Suprapubic skin (tissue), 4 donors: ENCODE results near the gene SPNS3. TPM values are rescaled to one million over a fixed set of nuclear protein-coding genes. Genes with fewer than 3 reads are reported as not detected.

Experiments used
- DNase-seq, 2 donors: peaks; one replicate each; pipeline ENCODE4 v3.0.0-alpha.2; 2019; ENCODE audit warnings: low spot score in 2 of 2
- H3K27ac ChIP-seq: fragments of 200-600 bp; sonication (generic); one replicate; pipeline ENCODE4 v1.5.1; 2019
- H3K27me3 ChIP-seq: fragments of 200-600 bp; sonication (generic); one replicate; pipeline ENCODE4 v1.5.1; 2019
- H3K36me3 ChIP-seq: fragments of 200-600 bp; sonication (generic); one replicate; pipeline ENCODE4 v1.5.1; 2019
- H3K4me1 ChIP-seq: fragments of 200-600 bp; sonication (generic); one replicate; pipeline ENCODE4 v1.5.1; 2019
- H3K4me3 ChIP-seq: fragments of 200-600 bp; sonication (generic); one replicate; pipeline ENCODE4 v1.5.1; 2019; ENCODE audit warnings: mild to moderate bottlenecking
- H3K9me3 ChIP-seq: fragments of 200-600 bp; sonication (generic); one replicate; pipeline ENCODE4 v1.5.1; 2019
- EP300 ChIP-seq: sonication (generic); formaldehyde crosslinking; IDR thresholded peaks from one replicate; pipeline ENCODE4 v1.6.1; 2017; ENCODE audit warnings: antibody characterized with exemption
- POLR2A ChIP-seq, 2 donors: fragments of 450-650 bp; IDR thresholded peaks; one replicate each; pipeline ENCODE4 v1.6.1; 2017; ENCODE audit warnings: antibody characterized with exemption in 2 of 2, mild to moderate bottlenecking in 2 of 2, moderate library complexity in 2 of 2
- POLR2AphosphoS5 ChIP-seq, 3 donors: sonication (generic); formaldehyde crosslinking; IDR thresholded peaks; one replicate each; pipeline ENCODE4 v1.6.1; 2017; ENCODE audit warnings: antibody characterized with exemption in 3 of 3
- WGBS: methylation state at CpG from one replicate; pipeline ENCODE4 v1.1.5; 2018; 5-methylcytosine and 5-hydroxymethylcytosine counted together
- total RNA-seq, 4 donors: library from RNA; depleted of rRNA; stranded (reverse); fragments of >200 nt; gene quantifications; one replicate each; pipeline ENCODE4 v1.1.0, GENCODE V29; 2016
- TF ChIP-seq, protein P1 (sequence below), 2 donors: fragments of 200-600 bp in 1 of 2; fragments of 450-650 bp in 1 of 2; sonication (generic) in 1 of 2; IDR thresholded peaks; one replicate each; pipeline ENCODE4 v1.5.1; 2016 to 2019; ENCODE audit warnings: antibody characterized with exemption in 2 of 2, mild to moderate bottlenecking in 1 of 2, moderate library complexity in 1 of 2

Gene SPNS3
- total RNA-seq, 4 donors from 2014 or later = 0.72 TPM; not detected in 3

DNA sequence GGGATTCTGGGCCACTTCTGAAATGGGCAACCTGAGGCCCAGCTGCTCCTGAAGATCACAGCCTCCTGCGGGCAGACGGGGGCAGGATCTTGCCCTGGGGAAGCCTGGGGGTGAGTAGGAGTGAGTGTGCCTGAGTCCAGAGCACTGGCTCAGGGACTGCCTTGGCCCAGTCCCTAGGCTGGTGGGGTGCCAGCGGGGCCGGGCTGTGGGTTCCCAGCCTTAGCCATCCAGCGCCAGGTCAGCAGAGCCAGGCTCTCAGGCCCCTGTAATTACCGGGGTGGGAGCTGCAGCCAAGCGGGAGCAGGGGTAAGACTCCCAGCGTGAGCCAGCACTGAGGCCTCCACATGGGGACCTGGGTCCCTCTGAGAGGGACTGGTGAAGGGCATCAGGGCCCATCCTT is 73.2 kb downstream of the SPNS3 start:
- H3K36me3 ChIP-seq = no peaks in the 10 kb centered on the region
- no peaks in the 10 kb centered on the region for H3K9me3 ChIP-seq
- 88% methylated on average over 3 of the region's 8 CpGs for WGBS
- TF ChIP-seq, protein P1, sequence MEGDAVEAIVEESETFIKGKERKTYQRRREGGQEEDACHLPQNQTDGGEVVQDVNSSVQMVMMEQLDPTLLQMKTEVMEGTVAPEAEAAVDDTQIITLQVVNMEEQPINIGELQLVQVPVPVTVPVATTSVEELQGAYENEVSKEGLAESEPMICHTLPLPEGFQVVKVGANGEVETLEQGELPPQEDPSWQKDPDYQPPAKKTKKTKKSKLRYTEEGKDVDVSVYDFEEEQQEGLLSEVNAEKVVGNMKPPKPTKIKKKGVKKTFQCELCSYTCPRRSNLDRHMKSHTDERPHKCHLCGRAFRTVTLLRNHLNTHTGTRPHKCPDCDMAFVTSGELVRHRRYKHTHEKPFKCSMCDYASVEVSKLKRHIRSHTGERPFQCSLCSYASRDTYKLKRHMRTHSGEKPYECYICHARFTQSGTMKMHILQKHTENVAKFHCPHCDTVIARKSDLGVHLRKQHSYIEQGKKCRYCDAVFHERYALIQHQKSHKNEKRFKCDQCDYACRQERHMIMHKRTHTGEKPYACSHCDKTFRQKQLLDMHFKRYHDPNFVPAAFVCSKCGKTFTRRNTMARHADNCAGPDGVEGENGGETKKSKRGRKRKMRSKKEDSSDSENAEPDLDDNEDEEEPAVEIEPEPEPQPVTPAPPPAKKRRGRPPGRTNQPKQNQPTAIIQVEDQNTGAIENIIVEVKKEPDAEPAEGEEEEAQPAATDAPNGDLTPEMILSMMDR (IDR thresholded peaks at IDR 0.05) = no peak
- TF ChIP-seq EP300 (no peak), POLR2A (IDR thresholded peaks at IDR 0.05) (no peak), POLR2AphosphoS5 (IDR thresholded peaks at IDR 0.05) (no peak)
- no peak overlapping the region for H3K27ac ChIP-seq
- H3K4me3 ChIP-seq = no peak overlapping the region
- peaks cover 22% of the 10 kb centered on the region for H3K4me1 ChIP-seq
- DNase-seq = no peak
- H3K27me3 ChIP-seq = peaks cover 8% of the 10 kb centered on the region

DNA sequence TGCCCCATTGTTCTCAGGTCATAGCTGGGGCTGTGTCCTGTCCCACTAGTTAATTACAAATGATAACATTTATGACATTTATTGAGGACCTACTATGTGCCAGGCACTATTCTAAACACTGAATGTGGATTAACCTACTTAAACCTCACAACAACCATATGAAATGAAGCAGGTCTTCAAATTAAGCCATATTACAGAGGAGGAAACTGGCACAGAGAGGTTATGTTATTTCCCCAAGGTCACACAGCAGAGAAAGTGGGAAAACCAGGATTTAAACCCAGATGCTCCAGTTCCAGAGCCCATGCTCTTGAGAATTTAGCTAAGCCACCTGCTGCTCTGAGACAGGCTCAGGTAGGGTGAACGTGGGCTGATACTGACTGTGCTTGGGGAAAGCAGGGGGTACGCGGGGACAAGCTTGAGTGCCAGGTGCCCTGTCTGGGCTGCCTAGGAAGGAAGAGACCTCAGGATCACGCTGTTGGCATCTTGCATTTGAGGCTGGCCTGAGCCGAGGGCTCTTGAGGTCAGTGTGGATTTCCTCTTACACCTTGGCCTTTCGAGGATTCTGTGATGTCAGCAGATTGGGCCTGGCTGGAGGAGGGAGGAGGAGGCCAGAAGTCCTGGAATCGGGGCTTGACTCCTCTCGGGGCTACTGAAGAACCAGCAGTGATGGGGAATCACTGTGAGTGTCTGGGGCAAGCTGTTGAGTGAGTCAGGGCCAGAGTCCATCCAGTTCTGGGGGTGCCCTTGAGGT is 73.8 kb downstream of the SPNS3 start:
- Histone ChIP-seq H3K27ac (peak overlapping the region; percentile 11), H3K9me3 (no peaks in the 10 kb centered on the region), H3K4me3 (no peak overlapping the region), H3K4me1 (peaks cover 26% of the 10 kb centered on the region), H3K27me3 (peaks cover 8% of the 10 kb centered on the region), H3K36me3 (no peaks in the 10 kb centered on the region)
- no peak for DNase-seq
- 82% methylated on average over 2 of the region's 8 CpGs for WGBS
- TF ChIP-seq EP300 (no peak), POLR2AphosphoS5 (IDR thresholded peaks at IDR 0.05) (no peak), POLR2A (IDR thresholded peaks at IDR 0.05) (no peak)
- TF ChIP-seq, protein P1 (IDR thresholded peaks at IDR 0.05) = no peak

DNA sequence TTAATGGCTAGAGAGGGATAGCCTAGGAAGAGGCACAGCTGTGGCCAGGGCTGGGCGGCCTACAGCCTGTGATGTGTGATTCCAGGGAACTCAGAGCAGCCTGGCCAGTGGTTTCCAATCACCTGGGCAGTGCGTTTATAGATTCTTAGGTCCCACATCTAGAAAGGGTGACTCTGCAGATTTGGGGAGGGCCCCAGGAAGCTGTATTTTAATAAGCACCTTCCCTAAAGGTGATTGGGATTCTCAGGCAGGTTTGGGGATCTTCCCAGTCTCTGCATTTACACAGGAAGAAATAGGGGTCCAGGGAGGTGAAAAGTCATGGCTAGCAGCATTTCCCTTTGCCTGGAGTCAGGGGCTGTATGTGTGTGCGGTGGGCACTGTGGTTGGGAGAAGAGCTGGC is 74.5 kb downstream of the SPNS3 start:
- TF ChIP-seq, protein P1 (IDR thresholded peaks at IDR 0.05) = no peak
- TF ChIP-seq POLR2A (IDR thresholded peaks at IDR 0.05) (no peak), POLR2AphosphoS5 (IDR thresholded peaks at IDR 0.05) (no peak), EP300 (no peak)
- H3K27ac ChIP-seq = no peak overlapping the region
- DNase-seq = no peak
- no peaks in the 10 kb centered on the region for H3K9me3 ChIP-seq
- peaks cover 26% of the 10 kb centered on the region for H3K4me1 ChIP-seq
- no peak overlapping the region for H3K4me3 ChIP-seq
- no peaks in the 10 kb centered on the region for H3K36me3 ChIP-seq
- 82% methylated on average over 1 of the region's 3 CpGs for WGBS
- peaks cover 6% of the 10 kb centered on the region for H3K27me3 ChIP-seq

DNA sequence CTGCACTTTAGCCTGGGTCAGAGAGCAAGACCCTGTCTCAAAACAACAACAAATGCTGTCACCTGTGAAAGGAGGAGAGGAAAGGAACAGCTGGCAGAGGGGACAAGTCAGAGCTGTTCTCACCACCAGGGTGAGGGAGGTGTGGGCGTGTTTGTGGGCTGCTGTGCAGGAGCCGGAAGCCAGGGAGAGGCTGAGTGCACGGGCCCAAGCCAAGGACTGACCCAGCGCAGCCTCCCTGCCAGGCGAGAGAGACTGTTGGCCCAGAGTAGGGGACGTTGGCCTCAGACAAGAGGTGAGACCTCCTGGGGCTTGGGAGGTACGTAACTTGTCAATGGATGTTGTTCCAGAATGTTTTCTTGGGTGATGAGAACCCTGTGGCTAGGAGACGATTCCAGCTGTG is 75.7 kb downstream of the SPNS3 start:
- 81% methylated on average over 8 of the region's 8 CpGs for WGBS
- peak overlapping the region; percentile 57 for H3K27ac ChIP-seq
- TF ChIP-seq, protein P1 (IDR thresholded peaks at IDR 0.05) = no peak
- no peak for DNase-seq
- H3K9me3 ChIP-seq = no peaks in the 10 kb centered on the region
- peaks cover 2% of the 10 kb centered on the region for H3K27me3 ChIP-seq
- no peaks in the 10 kb centered on the region for H3K36me3 ChIP-seq
- peaks cover 38% of the 10 kb centered on the region for H3K4me1 ChIP-seq
- H3K4me3 ChIP-seq = no peak overlapping the region

DNA sequence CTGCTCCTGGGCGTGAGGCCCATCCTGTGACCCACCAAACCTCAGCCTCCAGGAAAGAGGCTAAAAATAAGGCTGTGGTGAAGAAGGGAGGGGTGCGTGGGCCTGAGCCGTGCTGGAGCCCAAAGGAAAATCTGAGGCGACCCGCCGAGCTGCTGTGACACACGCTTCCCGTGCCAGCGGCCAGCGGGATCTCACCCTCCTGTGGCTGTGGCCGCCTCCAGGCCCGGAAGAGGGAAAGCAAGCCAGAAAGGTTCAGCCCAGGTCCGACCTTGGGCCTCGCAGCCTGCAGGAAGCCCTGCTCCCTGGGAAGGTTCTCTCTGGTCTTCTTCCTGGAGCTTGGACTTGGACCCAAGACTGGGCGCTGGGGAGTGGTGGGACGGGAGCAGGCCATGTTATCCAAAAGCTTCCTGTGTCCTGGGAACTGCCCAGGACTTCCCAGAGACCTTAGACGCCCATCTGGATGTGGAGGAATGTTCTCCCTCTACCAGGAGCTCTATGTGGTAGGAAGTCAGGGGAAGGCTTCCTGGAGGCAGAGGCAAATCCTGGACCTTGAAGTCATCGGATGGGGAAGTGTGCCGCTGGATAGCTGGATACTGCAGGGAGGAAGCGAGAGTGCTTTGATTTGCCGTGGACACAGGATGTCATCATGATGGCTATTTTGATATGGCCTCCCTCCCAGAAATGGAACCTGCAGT is 76.3 kb downstream of the SPNS3 start:
- Histone ChIP-seq H3K27me3 (no peaks in the 10 kb centered on the region), H3K36me3 (no peaks in the 10 kb centered on the region), H3K4me1 (peaks cover 45% of the 10 kb centered on the region), H3K27ac (peak overlapping the region; percentile 57), H3K9me3 (no peaks in the 10 kb centered on the region), H3K4me3 (no peak overlapping the region)
- no peak for TF ChIP-seq POLR2A (IDR thresholded peaks at IDR 0.05)
- no peak for TF ChIP-seq POLR2AphosphoS5 (IDR thresholded peaks at IDR 0.05)
- TF ChIP-seq EP300 = no peak
- TF ChIP-seq, protein P1 (IDR thresholded peaks at IDR 0.05) = no peak
- DNase-seq = no peak
- 69% methylated on average over 15 of the region's 21 CpGs for WGBS
